ENCODE results near the gene DOK7.

- TF ChIP-seq POLR2A (IDR thresholded peaks at IDR 0.05) (no peak), POLR2AphosphoS5 (IDR thresholded peaks at IDR 0.05) (no peak)
Measured at GRCh38 chr4:3527101-3527913, 64.2 kb downstream of the DOK7 start.
